Motor neuron (in vitro differentiated cells): Measurements from ENCODE around the gene HCN4. TPM values are rescaled to one million over a fixed set of nuclear protein-coding genes. Genes with fewer than 3 reads are reported as not detected.

Experiments used
- ATAC-seq, 8 experiments: fragments of 200-7000 bp; cut with Tn5 transposase; replicated peaks in 6 of 8; 2 replicates each; pipeline ENCODE4 v1.8.0; 2021; ENCODE audit warnings: mild to moderate bottlenecking in 8 of 8, moderate library complexity in 8 of 8
- H3K27ac ChIP-seq, 2 donors: fragments of 250-450 bp; sonication (Bioruptor Pico); 2 replicates each; pipeline ENCODE4 v1.9.0; 2021; ENCODE audit warnings: antibody characterized with exemption in 2 of 2, mild to moderate bottlenecking in 2 of 2, moderate library complexity in 1 of 2
- H3K4me1 ChIP-seq, 2 donors: fragments of 250-450 bp; sonication (Bioruptor Pico); replicated peaks in 1 of 2; 2 replicates each; pipeline ENCODE4 v1.6.1; 2021; ENCODE audit warnings: antibody characterized with exemption in 2 of 2, mild to moderate bottlenecking in 2 of 2, moderate library complexity in 1 of 2
- H3K4me3 ChIP-seq, 5 donors: fragments of 250-450 bp; sonication (Bioruptor Pico); 2 replicates each; pipeline ENCODE4 v1.9.0; 2021; ENCODE audit warnings: antibody characterized with exemption in 5 of 5, mild to moderate bottlenecking in 5 of 5, moderate library complexity in 4 of 5
- WGBS, 10 experiments: fragments of 450-650 bp; shearing (Covaris generic); methylation state at CpG; one replicate each; pipeline ENCODE4 v1.0.0; 2022; 5-methylcytosine and 5-hydroxymethylcytosine counted together
- in situ Hi-C, 9 experiments: fragments of 400-800 bp; cut with MboI; loops; one replicate each; pipeline ENCODE4 v1.15.0; 2021; ENCODE audit warnings: low sequenced_read_pairs in 9 of 9, low pct_unique_long_range_greater_than_20kb in 2 of 9; ENCODE audit not compliant: unreplicated experiment in 9 of 9
- total RNA-seq, 8 experiments: library from RNA; unstranded; fragments of 300-600 nt; gene quantifications; 2 replicates each; pipeline versions ENCODE4 v1.2.3 to v1.2.4, GENCODE V29; 2022

HCN4 gene
- total RNA-seq, 8 experiments from 2014 or later: 0.35 to 6.6 (median 3.3) TPM

DNA sequence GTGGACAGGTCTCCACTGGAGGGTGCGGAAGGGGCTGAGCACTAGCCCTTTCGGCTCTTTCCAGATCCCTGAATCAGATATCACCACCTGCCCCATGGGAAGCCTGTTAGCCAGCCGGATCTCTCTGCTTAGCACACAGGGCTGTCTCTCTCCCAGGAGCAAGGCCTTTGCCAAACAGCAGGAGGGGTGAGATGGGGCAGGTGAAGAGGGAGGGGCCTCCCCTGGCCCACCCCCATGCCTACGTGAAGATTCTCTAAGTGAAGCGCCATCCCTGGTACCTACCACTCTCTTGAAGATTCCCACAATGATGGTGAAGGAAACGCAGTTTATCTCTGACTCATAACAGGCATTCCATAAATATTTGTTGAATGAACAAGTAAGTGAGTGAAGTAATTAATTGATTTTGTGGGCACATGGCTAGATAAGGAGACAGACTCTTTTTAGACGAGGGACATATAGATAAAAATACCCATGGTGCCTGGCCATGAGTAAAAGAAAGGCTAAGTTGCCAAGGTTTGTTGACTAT lies 19.6 kb upstream of the HCN4 start:
- ATAC-seq: peak in 2 of 8 experiments; percentile 6 to 33
- peaks cover 4 to 8% of the 10 kb centered on the region in 2 donors for H3K4me1 ChIP-seq
- 0 to 100% (median 73%) methylated on average over 1 to 3 of the region's 7 CpGs; no CpG with 5 or more reads in 2 of the 10 experiments for WGBS, 10 experiments
- H3K4me3 ChIP-seq: no peak overlapping the region
- no peak overlapping the region for H3K27ac ChIP-seq
- in situ Hi-C loops: no loop called here

DNA sequence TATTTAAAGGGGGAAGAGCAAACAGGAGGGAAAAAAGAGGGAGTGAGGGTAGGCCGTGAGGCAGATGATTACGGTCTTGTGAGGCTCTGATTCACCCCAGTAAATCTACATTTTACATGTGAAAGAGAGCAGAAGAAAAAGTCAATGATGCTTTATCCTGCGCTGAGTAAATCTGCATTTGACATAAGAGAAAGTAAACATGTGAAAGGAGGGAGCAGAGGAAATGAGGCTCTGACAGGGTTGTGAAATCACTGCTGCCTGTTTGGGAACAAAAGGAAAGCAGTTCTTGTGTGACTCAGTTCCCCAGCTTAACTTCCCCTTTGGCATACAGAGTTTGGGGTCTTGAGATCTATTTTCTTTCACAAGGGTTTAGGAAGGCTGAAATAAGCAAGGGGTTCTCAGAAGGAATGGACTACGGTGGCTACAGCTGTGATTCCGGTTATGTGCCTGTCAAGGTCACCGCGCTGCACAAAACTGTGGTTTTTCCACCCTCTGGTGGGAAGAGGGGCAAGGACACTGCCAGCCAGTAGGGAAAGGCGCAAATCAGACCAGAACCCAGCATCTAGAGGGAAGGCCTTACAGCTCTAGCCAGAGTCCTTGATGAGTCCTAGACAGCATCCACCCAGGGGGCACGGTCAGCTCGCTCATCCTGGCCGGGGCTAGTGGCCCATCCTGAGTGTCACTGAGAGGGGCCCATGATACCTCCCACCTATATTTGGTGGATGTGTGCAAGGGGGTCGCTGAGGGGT lies 18.9 kb upstream of the HCN4 start:
- WGBS, 10 experiments: 22 to 80% (median 43%) methylated on average over 2 to 11 of the region's 12 CpGs; no CpG with 5 or more reads in 3 of the 10 experiments
- H3K4me1 ChIP-seq: peaks cover 4 to 8% of the 10 kb centered on the region in 2 donors
- H3K27ac ChIP-seq: no peak overlapping the region
- H3K4me3 ChIP-seq: no peak overlapping the region
- peak in 7 of 8 experiments; percentile 18 to 89 (median 77) for ATAC-seq
- in situ Hi-C loops: no loop called here

DNA sequence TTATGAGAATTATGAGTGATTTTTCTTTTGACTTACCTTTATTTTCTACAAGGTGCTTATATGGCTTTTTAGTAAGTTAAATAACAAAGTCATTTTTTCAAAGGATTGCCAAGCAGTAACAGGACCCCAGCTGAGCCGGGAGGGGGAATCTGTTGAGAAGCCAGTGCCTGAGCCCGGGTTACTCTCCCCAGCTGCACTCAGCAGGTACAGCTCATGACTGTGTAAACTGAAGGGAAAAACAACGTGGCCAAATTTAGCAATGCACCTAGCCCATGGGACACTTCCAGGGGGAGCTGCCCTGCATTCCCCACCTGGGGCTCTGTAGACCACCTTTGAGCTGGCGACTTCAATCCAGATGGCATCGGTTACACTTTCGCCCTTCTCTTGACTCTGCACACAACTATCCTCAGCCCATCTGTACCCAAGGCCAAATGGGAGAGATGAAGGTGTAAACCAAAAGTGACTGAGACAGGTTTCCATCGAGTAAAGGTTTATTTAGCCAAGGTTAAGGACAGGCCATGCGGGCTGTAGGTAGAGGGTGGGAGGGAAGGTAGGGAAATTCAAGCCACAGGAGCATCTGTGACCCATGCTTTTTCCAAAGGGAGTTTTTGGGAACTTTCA lies 18.2 kb upstream of the HCN4 start:
- 0 to 50% (median 20%) methylated on average over 1 to 7 of the region's 8 CpGs; no CpG with 5 or more reads in 3 of the 10 experiments for WGBS, 10 experiments
- Histone ChIP-seq H3K27ac (no peak overlapping the region), H3K4me1 (peaks cover 4 to 8% of the 10 kb centered on the region in 2 donors), H3K4me3 (no peak overlapping the region)
- ATAC-seq: peak in 3 of 8 experiments; percentile 7 to 27 (median 13)
- in situ Hi-C loops: no loop called here

DNA sequence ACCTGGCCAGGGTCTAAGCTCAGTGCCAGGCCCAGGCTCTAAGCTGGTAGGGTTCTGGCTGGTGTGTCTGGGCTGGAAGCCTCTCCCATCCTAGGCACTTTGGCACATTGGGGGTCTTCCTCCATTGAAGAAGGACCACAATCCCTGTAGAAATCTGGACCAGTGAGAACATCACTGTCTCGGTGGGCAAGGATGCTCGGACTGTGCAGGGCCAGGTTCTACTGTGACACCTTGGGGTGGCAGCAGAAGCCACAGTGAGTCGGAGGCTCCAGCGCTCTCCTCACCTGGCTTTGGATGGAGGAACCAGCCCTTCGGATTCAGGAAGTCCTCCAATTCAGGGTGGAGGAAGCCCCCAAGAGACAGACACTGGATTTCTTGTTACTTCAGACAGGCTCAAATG lies 17.5 kb upstream of the HCN4 start:
- in situ Hi-C loops: no loop called here
- ATAC-seq: no peak
- Histone ChIP-seq H3K27ac (no peak overlapping the region), H3K4me3 (no peak overlapping the region), H3K4me1 (peaks cover 4 to 8% of the 10 kb centered on the region in 2 donors)
- WGBS, 10 experiments: 34 to 100% (median 66%) methylated on average over 1 to 4 of the region's 5 CpGs; no CpG with 5 or more reads in 5 of the 10 experiments

DNA sequence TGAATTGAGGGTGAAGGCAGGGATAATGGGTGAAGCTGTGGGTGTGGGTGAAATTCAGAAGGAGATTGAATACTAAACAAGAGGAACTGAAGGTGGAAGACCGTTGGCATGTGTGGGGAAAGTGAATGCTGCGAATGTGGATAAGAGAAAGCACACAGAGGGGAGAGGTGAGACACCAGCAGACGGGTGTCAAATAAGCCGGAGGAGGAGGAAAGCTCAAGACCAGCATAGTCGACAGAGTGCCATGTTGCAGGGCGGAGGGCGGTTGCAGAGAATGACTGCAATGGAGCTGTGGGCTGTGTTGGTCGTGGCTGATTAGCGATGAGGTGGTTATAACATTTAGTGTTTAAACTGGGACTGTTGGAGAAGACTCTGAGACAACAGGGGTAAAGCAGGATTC lies 16.4 kb upstream of the HCN4 start:
- H3K4me1 ChIP-seq: peaks cover 4 to 8% of the 10 kb centered on the region in 2 donors
- in situ Hi-C loops: no loop called here
- ATAC-seq: no peak
- no peak overlapping the region for H3K4me3 ChIP-seq
- H3K27ac ChIP-seq: no peak overlapping the region
- WGBS, 10 experiments: 52 to 92% (median 85%) methylated on average over 2 to 8 of the region's 9 CpGs; no CpG with 5 or more reads in 2 of the 10 experiments

DNA sequence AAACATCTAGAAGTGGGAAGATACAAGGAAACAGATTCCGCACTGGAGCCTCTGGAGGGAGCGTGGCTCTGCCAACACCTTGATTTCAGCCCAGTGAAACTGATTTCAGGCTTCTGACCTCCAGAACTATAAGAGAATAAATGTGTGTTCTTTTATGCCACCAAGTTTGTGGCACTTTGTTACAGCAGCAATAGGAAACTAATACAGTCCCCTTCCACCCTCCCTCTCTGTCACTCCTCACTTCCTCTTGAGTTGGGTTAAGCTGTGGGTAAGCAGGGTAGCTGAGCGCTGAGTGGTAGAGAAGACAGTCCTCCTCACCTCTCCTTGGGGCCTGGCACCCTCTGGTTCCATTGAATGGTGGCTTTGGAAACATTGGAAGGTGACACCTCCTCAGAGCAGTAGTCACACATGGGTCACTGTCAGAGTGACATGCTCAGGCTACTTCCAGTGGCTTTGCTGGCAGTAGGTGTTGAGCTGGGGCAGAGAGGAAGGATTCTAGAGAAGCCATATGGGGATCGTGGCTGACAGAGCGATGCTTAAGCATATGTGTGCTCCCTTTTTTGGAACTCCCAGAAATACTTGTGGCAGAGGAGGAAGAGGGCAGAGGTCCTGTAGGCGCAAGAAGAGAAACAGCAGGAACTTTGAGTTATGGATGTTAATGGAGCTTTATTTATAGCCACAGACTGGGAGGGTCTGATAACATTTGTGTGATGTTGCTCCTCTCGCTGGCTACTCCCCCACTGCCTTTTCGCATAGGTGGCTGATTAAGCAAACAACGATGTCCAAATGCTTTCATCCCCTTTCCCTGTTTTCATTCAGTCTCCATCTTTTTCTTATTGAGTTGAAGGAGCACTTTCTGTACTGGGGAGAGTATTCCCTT lies 14.8 kb upstream of the HCN4 start:
- in situ Hi-C loops: no loop called here
- Histone ChIP-seq H3K4me3 (no peak overlapping the region), H3K4me1 (peaks cover 4 to 8% of the 10 kb centered on the region in 2 donors), H3K27ac (no peak overlapping the region)
- ATAC-seq: peak in 3 of 8 experiments; percentile 18 to 54 (median 43)
- WGBS, 10 experiments: 10 to 100% (median 77%) methylated on average over 1 to 9 of the region's 9 CpGs

DNA sequence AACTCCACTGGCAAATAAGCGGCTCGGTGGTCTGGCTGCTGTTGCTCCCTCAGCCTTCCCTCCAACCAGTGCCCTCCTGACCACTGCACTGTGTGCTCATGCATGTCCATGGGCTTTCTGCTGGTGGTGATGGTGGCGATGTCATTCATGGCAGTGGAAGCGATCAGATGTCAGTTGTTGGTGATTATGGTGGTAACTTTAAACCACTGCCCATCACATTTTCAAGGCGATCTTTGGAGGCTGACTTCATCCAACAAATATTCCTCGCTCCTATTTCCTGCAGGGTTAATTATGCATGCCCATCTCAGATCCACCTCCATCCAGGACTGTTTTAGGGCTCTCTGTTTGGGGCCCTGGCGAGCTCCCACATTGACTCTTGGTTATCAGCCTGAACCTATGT lies 13.4 kb upstream of the HCN4 start:
- peaks cover 0 to under 1% of the 10 kb centered on the region in 2 donors for H3K4me1 ChIP-seq
- H3K4me3 ChIP-seq: no peak overlapping the region
- in situ Hi-C loops: no loop called here
- WGBS, 10 experiments: 65 to 100% (median 81%) methylated on average over 1 to 4 of the region's 7 CpGs; no CpG with 5 or more reads in 6 of the 10 experiments
- no peak overlapping the region for H3K27ac ChIP-seq
- ATAC-seq: no peak

DNA sequence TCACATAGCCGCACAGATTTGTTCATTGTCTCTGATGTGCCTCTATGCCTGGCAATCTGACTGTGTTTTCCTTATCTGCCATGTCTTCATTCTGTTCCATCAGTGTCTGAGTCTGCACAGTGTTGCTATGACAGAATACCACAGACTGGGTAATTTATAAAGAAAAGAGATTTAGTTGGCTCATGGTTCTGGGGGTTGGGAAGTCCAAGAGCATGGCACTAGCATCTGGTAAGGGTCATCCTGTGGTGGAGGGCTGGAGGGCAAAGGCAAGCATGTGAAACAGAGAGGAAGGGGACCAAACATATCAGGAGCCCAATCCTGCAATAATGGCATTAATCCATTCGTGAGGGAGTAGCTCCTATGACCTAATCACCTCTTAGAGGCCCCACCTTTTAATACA lies 11.9 kb upstream of the HCN4 start:
- H3K4me3 ChIP-seq: no peak overlapping the region
- no peak overlapping the region for H3K27ac ChIP-seq
- ATAC-seq: no peak
- in situ Hi-C loops: no loop called here
- 10 to 100% (median 80%) methylated on average over 1 to 2 of the region's 2 CpGs; no CpG with 5 or more reads in 3 of the 10 experiments for WGBS, 10 experiments
- peaks cover 0 to 2% of the 10 kb centered on the region in 2 donors for H3K4me1 ChIP-seq

DNA sequence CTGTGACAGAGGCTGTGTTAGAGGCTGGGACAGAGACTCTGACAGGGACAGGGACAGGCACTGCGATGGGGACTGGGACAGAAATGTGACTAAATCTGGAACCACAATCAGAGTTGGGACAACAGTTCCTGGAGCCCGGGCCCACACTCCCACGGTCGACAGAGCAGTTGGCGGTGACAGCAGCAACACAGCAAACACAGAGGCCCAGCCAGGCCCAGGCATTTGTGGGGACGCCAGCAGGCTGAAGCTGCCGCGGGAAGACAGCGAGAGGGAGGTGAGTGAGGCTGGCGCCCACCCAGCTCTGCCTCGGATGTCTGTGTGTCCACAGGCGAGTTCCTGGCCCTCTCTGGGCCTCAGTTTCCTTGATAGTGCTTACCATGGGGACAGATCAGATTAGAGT lies 9.3 kb upstream of the HCN4 start:
- no peak overlapping the region for H3K27ac ChIP-seq
- in situ Hi-C loops: no loop called here
- H3K4me3 ChIP-seq: no peak overlapping the region
- 39 to 80% (median 50%) methylated on average over 1 to 10 of the region's 12 CpGs; no CpG with 5 or more reads in 4 of the 10 experiments for WGBS, 10 experiments
- no peak for ATAC-seq
- peaks cover 0 to 2% of the 10 kb centered on the region in 2 donors for H3K4me1 ChIP-seq

DNA sequence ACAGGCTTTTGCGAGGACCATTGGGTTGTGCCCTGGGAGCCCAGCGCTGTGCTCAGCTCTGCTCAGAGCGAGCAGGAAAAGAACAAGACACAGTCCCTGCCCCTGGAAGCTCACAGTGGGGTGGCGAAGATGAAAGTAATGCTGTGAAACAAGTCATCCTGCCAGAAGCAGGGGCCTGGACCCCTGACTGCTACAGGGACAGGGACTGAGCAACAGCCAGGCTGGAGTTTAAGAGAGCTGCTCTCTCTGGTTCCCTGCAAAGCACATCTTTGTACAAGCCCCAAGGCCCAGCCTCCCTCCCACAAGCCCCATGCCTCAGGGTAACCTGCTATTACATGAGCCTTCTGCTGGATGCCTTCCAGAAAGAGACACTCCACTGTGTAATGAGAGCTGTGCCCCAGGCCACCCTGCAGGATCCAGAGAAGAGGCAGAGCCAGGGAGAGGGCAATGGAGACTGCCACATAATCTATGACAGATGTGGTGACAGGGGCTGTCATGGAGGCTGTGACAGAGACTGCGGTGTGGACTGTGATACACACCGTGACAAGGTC lies 7.1 kb upstream of the HCN4 start:
- Histone ChIP-seq H3K4me1 (peaks cover 0 to 2% of the 10 kb centered on the region in 2 donors), H3K4me3 (no peak overlapping the region), H3K27ac (no peak overlapping the region)
- ATAC-seq: peak; percentile 19 to 83 (median 50)
- WGBS, 10 experiments: 70 to 100% (median 79%) methylated on average over 2 to 4 of the region's 6 CpGs; no CpG with 5 or more reads in 7 of the 10 experiments
- in situ Hi-C loops: no loop called here

DNA sequence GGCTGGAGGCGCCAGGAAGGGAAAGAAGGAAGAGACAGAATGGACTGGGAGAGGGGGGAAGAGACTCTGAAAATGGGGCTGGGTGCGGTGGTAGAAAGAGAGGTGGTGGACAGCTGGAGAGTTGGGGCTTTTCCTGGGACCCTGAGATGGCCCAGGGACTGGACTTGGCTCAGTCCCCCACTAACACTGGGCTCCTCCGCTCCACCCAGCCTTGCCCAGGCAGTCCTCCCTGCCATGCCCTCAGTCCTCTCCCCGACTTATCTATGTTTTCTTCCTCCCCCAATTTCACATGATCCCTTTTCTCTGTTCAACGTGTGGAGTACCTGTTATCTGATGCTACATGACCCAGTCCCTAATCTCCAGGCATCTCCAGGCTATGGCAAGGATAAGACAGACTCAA lies 6.3 kb upstream of the HCN4 start:
- 40 to 80% (median 80%) methylated on average over 1 to 2 of the region's 5 CpGs; no CpG with 5 or more reads in 7 of the 10 experiments for WGBS, 10 experiments
- Histone ChIP-seq H3K4me3 (no peak overlapping the region), H3K4me1 (peaks cover 0 to 2% of the 10 kb centered on the region in 2 donors), H3K27ac (no peak overlapping the region)
- in situ Hi-C loops: no loop called here
- ATAC-seq: no peak

DNA sequence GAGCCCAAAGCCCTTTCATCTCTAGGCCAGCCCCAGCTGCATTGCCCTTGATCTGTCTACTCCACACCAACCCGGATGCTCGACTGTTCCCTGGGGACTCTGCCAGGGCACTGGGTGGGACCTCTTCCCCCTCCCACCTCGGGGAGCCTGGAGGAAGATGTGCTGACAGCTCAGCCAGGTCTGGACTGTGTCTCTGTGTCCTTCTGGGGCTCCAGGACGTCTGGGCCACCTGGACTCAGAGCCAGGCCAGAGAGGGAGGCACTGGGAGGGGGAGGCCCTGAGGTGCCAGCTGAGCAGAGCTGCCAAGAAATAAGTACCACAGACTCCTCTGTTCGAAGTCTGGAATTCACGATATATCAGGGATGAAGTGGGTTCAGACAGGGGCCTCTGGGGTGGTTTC lies 5.8 kb upstream of the HCN4 start:
- Histone ChIP-seq H3K4me3 (no peak overlapping the region), H3K4me1 (peaks cover 0 to 2% of the 10 kb centered on the region in 2 donors), H3K27ac (no peak overlapping the region)
- WGBS, 10 experiments: 0 to 100% (median 65%) methylated on average over 1 to 4 of the region's 6 CpGs; no CpG with 5 or more reads in 5 of the 10 experiments
- no peak for ATAC-seq
- in situ Hi-C loops: no loop called here
